ENCODE data around the gene CACNA1B.

DNA sequence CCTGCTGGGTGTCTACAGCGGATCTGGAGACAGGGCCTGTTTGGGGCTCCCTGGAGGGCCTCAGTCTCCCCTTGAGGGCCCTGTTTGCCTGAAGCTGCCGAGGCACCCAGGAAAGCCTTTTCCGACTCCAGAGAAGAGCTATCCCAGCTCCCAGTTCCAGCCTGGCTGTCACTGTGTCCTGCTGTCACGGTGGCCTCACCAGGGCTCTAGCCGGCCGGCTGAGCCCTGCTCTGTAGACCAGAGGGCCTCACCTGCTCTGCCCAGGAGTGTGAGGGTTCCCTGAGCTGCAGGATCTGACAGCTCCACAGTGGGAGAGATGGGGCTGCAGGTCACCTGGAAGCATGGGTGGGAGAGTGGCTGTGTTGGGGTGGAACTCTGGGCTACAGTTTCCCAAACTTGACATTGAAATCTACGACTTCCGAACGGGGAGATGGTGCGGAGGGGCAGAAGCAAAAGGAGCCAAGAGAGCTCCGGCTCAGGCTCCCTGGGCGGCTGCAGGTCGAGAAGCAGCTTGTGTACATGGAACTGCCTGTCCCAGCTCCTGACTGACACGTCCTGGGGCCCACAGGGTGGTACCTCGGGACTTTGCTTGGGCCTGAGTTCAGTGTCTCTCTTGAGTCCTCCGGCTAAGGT, 94.9 kb downstream of the CACNA1B start:
- no peak for TF ChIP-seq PPARG (CRISPR knock-in tag; conservative IDR thresholded peaks at IDR 0.05)
- no peak for TF ChIP-seq DR1 (CRISPR knock-in tag; IDR thresholded peaks at IDR 0.05)
- TF ChIP-seq CTCF (CRISPR knock-in tag; IDR thresholded peaks at IDR 0.05), result no peak
- TF ChIP-seq SIN3A (IDR thresholded peaks at IDR 0.05; ENCODE audit: borderline replicate concordance, low read depth, low read length), result no peak
- TF ChIP-seq, protein P1, sequence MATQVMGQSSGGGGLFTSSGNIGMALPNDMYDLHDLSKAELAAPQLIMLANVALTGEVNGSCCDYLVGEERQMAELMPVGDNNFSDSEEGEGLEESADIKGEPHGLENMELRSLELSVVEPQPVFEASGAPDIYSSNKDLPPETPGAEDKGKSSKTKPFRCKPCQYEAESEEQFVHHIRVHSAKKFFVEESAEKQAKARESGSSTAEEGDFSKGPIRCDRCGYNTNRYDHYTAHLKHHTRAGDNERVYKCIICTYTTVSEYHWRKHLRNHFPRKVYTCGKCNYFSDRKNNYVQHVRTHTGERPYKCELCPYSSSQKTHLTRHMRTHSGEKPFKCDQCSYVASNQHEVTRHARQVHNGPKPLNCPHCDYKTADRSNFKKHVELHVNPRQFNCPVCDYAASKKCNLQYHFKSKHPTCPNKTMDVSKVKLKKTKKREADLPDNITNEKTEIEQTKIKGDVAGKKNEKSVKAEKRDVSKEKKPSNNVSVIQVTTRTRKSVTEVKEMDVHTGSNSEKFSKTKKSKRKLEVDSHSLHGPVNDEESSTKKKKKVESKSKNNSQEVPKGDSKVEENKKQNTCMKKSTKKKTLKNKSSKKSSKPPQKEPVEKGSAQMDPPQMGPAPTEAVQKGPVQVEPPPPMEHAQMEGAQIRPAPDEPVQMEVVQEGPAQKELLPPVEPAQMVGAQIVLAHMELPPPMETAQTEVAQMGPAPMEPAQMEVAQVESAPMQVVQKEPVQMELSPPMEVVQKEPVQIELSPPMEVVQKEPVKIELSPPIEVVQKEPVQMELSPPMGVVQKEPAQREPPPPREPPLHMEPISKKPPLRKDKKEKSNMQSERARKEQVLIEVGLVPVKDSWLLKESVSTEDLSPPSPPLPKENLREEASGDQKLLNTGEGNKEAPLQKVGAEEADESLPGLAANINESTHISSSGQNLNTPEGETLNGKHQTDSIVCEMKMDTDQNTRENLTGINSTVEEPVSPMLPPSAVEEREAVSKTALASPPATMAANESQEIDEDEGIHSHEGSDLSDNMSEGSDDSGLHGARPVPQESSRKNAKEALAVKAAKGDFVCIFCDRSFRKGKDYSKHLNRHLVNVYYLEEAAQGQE (IDR thresholded peaks at IDR 0.05; ENCODE audit: borderline replicate concordance in 1 of 2, low read depth in 1 of 2, low read length in 2 of 2), result no peak
- no peak for TF ChIP-seq ZSCAN21 (CRISPR knock-in tag; IDR thresholded peaks at IDR 0.05; ENCODE audit: borderline replicate concordance)
- TF ChIP-seq SKI (IDR thresholded peaks at IDR 0.05; ENCODE audit: partially characterized antibody), result no peak
- TF ChIP-seq POLR2A (IDR thresholded peaks at IDR 0.05; ENCODE audit: insufficient read depth in 1 of 2, low read depth in 2 of 2, low read length in 2 of 2), result no peak
- TF ChIP-seq ZNF281 (CRISPR knock-in tag; IDR thresholded peaks at IDR 0.05; ENCODE audit: borderline replicate concordance), result no peak
- no peak for TF ChIP-seq ZNF274 (CRISPR knock-in tag; IDR thresholded peaks at IDR 0.05)
- TF ChIP-seq U2AF1 (optimal IDR thresholded peaks at IDR 0.05; ENCODE audit: low read depth, low read length), result no peak
- TF ChIP-seq TGIF2 (CRISPR knock-in tag; IDR thresholded peaks at IDR 0.05), result no peak

Data from HepG2 (cell line).